Activated naive CD4-positive, alpha-beta T cell treated with anti-CD3 and anti-CD28 coated beads, Interleukin-2, amount 50 U/mL, for 16 hours (primary cell): Measurements from ENCODE around the gene LSS.
"Not testable (repeated sequence)": the region's sequence is repeated elsewhere in the genome, so short reads cannot be mapped to it uniquely, and the experiment has no call there.

Experiments
- DNase-seq: peaks from one replicate; pipeline ENCODE4 v3.0.0-alpha.2; 2020

LSS gene

DNA sequence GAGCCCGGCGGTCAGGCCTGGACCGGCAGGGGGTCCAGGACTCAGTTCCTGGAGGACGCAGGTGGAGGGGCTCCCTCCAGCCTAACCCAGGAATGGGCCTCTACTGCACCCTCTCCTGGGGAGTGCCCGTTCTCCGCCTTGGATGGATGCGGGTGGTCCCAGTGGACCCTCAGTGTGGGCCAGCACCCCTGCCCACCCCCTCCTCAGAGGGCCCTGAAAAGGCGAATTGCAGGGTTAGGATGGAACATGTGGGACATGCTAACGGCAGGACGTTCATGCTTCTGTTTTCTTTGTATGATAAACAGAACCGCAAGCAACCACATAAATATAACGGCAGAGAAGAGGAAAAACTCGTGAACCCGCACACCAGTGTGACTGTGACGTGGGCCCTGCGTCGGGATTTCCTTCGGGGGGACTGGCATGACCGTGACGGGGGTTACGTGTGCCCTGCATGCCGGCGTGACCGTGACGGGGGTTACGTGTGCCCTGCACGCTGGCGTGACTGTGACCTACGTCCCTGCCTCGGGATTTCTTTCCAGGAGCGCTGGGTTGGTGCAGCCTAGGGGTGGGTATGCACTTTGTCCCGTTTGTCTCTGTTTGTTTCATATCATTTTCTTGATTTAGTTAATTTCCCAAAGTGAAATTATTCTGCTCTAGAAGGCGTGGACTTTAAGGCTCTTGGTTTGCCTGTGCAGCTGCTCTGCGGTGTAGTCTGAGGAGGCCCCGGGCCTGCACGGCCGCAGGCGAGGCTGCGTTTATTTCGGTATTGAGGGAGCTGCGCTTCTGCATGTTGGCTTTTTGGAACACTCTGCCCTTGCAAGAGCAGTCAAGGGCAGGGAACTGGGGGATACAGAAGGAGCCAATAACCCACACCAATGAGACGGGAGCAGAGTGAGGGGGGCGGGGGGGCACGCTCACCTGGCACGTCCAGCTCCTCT is 76.3 kb downstream of the LSS start:
- peak; percentile 8 for DNase-seq

DNA sequence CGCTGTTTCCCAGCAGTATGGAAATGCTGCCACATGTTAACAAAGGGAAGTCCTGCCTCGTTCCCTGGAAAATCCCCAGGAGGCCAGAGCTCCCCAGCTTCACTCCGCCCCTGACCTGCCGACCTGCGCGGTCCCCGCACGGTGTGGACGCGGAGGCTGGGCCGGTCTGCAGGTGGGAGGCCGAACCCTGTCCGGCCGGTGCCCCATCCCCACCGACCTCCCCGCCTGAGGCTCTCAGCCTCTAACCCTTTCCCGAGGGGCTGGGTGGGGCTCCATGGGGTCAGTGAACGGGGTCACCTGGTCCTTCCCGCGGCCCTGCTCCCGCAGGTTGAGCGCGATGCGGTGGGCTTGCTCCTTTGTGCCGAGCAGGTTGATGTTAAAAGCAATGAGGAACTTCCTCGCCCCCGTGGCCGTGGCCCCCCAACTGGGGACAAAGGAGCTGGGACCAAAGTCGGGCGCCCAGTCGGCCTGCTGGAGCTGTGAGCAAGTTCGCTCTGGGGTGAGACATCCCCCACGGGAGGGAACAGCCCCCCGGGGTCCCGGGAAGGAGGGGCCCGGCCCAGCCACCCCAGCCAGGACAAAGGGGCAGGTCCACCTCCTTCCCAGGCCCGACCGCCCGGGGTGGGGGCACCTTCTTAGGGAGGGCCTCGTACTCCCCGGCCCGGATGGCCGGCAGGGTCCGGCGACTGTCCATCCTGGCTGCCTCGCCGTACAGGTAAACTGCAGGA is 77.1 kb downstream of the LSS start:
- DNase-seq, result peak; percentile 6

DNA sequence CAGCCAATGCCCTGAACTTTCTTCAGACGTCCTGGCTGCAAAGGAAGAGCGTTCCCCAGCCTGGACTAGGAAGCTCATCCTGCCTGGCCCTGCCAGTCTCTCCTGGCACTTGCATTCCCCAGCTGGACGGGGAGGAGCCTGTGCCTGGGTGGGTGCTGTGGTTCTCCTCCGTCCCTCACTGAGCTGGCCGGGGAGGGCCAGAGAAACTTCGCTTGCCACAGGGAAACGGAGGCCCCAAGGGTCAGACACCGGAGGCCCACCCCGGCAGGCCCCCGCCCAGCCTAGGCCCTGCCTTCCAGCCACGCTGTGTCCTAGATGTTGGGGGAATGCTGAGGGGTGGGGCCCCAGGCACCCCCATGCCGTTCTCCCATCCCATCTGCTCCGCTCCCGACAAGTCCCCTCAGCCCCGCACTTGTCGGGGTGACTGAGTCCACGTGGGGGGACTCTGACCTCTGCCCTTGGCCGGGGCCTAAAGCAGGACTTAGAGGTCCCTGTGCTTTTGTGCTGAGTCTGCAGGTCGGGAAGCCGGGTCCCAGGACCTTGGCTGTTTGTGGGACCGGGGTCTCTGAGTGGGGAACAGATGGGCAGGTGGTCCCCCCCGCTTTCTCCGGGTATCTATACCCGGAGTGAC is 78.0 kb downstream of the LSS start:
- peak; percentile 8 for DNase-seq

DNA sequence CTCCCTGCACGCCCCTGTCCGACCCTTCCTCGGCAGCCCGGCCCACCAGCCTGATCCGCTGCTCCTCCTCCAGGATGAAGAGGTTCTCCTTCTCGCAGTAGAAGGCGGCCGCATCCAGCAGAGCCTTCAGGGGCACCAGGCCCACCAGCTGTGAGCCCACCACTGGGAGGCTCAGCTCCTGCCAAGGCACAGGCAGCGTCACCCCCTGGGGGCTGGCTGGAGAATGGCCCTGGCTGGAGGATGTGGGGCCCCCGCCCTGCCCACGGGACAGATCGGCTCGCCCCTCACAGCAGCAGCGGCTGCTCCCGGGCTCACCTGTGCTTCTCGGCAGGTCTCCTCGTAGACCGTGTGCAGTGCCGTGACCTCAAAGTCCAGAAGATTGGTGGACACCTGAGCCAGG is 78.5 kb downstream of the LSS start:
- DNase-seq, result peak; percentile 3

DNA sequence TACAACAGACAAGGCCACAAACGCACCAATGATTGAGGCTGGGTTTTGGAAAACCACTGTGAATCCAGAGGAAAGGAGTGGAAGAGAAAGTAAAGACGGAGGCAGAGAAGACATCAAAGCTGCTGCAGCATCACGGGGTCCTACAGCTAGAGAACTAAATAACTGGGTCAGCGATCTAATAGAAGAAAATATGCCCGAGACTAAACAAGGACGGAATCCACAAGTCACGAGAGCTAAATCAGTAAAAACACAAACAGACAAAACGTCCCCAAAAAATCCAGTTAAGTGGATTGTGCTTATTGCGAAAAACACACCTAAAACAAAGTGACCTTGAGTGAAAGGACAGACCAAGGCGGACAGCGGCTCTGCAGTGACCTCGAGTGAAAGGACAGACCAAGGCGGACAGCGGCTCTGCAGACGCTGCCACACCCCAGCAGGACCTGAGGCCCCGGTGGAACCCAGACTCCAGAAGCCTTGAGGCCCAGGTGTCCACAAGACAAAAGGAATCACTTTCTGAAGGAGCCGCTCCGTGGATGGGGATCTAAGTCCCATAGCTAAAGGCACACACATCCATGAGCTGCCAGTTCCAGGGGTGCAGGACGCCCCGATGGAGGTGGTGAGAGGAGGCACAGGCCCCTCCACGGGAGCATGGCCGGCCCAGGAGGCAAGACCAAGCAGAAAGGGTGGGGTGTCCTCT is 79.2 kb downstream of the LSS start:
- DNase-seq, result no peak

DNA sequence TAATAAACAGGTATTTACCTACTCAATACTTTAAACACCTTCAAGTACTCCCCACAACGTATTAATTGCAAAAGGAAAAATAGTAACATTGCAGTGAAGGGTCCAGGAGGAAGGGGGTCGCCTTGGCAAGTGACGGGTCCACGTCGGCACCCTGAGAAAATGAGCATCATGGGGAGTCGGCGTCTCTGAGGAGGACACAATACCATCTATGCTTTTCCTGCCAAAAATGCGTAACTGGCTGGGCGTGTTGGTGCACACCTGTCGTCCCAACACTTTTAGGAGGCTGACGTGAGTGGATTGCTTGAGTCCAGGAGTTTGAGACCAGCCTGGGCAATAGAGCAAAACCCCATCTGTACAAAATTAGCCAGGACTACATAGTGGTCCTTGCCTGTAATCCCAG is 80.5 kb downstream of the LSS start:
- no peak for DNase-seq

DNA sequence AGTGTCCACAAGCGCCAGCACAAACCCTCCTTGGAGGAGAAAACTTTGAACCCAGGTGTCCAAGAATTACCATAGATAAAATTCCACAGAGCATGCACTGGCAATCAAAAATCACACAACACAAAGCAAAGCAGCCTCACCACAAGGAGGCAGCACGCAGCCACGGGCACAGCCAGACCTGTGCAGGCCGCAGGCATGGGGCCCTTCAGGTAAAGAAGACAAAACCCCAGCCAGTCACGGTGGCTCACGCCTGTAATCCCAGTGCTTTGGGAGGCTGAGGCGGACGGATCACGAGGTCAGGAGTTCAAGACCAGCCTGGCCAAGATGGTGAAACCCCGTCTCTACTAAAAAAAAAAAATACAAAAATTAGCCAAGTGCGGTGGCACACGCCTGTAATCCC is 81.1 kb downstream of the LSS start:
- peak; percentile 50 for DNase-seq

DNA sequence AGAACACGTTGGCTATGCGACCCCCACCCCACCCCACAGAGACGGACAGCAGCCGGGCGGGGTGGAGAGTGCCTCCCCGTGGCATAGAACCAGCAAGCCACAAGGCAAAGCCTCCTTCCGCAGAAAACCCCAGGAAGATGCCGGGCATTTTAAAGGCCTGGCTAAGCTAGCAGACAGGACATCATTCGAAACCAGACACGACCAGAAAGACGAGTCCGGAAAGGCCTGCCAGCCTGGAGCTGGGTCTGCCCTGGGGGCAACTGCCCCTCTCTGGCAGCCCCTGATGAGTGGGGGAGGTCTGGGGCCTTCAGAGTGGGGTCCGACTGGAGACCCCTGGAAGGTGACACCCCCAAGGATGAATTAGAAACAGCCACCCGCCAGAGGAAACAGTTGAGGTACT is 81.7 kb downstream of the LSS start:
- no peak for DNase-seq

DNA sequence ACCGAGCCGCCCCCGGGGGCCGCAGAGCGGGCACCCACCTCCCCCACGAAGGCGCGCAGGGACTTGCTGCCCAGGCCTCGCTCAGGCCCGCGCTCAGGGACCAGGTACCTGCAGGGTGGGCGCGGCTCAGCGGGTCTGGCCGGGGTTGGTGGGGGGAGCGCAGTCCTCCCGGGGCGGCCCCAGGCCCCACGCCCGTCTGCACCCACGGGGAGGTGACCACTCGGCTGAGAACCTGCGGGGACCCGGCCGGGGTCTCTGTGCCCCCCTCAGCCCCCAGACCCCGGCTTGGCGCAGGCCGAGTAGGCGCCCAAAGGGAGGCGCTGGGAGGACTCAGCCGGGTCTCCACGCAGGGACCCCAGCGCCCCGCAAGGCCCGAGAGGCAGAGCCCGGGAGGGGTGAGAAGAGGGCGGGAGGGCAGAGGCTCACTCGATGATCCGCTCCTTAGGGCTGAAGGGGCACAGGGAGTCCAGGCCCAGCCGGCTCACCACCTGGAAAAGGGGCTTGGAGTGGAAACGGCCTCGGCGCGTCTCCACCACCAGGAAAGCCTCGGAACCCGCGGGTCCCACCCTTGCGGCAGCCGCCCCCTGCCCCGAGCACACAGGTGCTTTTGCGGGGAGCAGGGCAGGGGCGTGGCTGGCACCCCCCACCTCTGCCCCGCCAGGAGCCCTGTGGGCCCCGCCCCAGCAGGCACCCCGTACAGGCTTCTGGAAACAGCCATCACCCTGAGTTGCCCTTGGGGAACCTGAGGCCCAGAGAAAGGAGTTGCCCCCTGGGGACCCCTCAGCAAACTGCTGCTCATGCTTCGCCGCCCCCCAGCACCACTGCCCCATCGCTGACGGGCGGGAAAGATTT is 82.5 kb downstream of the LSS start:
- no peak for DNase-seq

DNA sequence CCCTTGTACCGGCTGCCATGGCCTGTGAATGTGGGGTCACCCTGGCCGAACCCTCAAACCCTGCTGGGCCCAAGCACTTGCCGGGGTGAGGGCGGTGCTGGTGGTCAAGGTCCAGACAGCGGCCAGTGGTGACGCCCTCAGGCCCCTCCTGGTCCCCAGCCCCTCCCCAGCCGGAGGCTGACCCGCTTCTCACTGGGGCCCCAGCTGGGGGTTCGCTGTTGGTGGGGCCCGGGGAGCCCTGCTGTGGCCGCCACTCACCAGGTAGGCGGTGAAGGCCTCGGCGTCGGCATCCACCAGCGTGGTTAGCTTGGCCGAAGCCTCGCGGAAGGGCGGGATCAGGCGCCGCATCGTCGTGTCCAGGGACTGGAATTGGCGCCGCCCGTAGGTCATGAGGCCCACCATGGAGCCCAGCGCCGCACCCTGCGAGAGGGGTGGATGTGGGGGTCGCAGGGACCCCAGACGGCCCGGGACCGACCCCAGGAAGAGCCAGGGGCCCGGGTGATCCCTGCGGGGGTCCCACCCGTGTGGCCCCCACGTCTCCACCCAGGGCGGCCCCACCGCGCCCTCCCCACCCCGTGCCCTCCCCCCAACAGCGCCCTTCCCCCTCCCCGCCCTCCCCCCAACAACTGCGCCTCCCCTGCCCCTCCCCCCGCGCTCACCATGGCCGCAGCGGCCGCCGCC is 83.3 kb downstream of the LSS start:
- no peak for DNase-seq

DNA sequence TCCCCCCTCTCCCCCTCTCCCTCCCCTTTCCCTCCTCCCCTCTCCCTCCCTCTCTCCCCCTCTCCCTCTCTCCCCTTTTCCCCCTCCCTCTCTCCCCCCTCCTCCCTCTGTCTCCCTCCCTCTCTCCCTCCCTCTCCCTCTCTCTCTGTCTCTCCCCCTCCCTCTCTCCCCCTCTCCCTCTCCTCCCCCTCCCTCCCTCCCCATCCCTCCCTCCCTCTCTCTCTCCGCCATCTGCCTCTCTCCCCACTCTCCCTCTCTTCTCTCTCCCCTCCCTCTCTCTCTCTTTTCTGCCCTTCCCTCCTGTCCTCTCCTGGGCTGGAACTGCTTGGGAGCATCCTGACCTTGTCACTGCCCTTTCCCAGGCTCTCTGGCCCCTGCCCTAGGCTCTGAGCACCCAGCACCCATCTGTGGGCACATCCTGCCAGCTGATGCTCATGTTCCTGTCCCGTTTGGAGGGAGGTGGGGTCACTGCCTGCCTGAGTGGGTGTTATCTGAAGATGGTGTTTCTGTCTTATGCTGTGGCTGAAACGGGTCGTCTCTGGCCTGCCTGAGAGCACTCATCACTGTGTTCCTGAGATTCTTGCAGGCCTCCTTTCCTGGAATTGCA is 84.0 kb downstream of the LSS start:
- DNase-seq, result no peak

DNA sequence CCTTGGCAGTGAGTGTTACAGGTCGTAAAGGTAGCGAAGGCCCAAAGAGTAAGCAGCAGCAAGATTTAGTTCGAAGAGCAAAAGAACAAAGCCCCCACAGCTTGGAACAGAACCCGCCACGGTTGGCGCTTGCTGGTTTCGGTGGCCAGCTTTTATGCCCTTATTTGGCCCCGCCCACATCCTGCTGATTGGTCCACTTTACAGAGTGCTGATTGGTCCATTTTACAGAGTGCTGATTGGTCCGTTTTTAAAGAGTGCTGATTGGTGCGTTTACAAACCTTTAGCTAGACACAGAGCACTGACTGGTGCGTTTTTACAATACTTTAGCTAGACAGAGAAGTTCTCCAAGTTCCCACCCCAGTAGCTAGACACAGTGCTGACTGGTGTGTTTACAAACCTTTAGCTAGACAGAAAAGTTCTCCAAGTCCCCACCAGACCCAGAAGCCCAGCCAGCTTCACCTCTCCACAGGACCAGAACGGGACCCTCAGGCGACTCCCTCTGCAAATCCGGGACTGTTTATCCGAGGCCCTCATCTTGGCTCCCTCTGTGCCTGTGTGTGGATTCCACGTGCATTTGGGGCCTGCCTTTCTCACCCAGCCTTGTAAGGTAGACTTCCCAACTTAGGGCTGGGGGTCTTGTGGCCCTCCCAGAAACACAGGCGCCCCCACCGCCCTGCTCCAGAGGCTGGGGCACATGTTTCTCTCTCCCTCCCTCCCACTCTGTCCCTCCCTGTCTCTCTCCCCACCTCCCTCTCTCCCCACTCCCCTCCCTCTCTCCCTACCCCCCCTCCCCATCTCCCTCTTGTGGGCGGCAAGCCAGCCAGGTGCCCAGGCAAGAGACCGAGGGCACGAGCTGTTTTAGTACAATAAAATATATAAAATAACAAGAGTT is 85.7 kb downstream of the LSS start:
- no peak for DNase-seq

DNA sequence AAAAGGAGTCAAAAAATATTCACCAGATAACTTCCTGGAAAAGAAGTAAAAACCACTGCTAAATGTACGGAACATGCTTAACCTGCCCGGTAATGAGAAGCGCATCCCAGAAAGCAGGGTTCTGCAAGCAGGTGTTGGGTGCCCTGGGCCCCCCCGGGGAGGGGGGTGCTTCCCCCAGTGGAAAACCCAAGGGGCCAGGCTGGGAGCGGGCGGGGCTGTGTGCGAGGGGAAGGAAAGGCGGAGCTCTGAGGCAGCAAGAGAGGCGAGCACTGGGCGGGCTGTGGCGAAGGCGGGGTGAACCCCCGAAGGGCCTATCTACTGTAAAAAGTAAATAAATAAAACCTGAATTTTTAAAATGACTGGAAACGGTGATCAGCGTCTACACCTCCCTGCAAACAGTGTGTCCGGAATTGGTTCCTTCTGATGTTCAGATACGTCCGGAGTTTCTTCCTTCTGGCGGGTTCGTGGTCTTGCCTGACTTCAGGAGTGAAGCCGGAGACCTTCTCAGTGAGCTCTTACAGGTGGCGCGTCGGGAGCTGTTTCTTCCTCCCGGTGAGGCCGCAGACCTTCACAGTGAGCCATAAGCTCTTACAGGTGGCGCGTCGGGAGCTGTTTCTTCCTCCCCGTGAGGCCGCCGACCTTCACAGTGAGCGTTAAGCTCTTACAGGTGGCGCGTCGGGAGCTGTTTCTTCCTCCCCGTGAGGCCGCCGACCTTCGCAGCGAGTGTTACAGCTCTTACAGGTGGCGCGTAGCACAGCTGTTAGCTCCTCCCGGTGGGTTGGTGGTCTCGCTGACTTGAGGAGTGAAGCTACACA is 86.6 kb downstream of the LSS start:
- no peak for DNase-seq

DNA sequence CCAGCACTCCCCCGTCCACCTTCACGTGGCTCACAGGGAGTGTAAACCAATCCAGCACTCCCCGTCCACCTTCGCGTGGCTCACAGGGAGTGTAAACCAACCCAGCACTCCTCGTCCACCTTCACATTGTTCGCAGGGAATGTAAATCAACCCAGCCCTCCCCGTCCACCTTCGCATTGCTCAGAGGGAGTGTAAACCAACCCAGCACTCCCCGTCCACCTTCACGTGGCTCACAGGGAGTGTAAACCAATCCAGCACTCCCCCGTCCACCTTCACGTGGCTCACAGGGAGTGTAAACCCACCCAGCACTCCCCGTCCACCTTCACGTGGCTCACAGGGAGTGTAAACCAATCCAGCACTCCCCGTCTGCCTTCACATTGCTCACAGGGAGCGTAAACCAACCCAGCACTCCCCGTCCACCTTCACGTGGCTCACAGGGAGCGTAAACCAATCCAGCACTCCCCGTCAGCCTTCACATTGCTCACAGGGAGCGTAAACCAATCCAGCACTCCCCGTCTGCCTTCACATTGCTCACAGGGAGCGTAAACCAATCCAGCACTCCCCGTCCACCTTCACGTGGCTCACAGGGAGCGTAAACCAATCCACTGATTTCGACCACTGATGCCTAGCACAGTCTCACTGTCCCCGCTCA is 88.1 kb downstream of the LSS start:
- not testable (repeated sequence) for DNase-seq

DNA sequence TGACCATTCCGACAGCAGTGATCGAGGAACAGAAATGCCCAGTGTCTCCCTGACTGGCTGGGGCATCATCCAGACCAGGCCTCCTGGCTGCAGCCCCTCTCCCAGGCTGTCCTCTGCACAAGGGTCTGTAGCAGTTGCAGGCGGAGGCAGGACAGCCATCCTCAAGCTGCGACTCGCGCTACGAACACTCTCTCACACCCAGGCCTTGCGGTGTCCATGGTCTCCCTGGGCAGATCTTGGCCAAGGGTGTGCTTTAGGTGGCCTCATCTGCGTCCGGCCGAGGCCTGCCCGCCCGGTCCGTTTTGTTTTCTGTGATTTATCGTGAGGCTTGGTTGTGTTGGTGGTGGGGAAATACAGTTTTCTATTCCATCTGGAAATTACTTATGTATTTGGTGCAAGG is 88.9 kb downstream of the LSS start:
- no peak for DNase-seq

DNA sequence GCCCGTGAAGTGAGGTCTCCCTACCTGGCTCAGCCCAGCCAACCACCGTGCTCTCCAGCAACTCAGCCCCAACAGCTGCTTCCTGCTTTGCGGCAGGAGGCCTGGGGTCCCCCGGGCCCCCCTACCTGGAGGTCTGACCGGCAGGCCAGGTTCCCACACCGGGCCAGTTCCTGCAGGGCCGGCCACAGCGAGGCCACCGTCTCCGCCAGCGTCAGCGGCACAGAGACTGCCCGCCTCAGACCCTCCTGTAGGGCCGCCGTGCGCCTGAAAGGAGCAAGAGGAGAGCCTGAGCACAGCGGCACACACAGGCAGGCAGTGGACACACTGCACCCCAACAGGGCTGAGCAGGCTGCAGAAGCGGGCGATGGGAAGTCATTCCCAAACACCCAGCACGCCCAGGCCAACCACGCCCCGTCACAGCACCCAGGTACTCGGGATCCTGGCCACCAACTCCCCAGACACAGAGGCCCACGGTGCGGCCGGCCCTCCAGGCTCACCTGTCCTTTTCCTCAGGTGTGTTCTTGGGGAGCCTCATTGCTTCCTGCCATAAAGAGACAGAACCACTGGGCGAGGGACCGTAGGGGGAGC is 90.1 kb downstream of the LSS start:
- DNase-seq, result no peak
